HG02840 (cell line): ENCODE results near the gene CFAP57.
A peak's percentile ranks its signal among the peaks of the same experiment; 100 is the strongest.
"Not testable (repeated sequence)": the region's sequence is repeated elsewhere in the genome, so short reads cannot be mapped to it uniquely, and the experiment has no call there.

Experiments
- ATAC-seq: cut with Tn5 transposase; IDR thresholded peaks from one replicate; pipeline ENCODE4 v1.9.1; 2021; ENCODE audit warnings: mild to moderate bottlenecking, moderate library complexity, moderate number of reproducible peaks; ENCODE audit not compliant: unreplicated experiment, low FRiP score

The CFAP57 gene

GRCh38 chr1:43171876-43172526 lies at the start of gene CFAP57, which contains the start of gene EBNA1BP2:
CFAP57 (plus strand) TSS chr1:43172330; CDS start chr1:43172754, 424 bp downstream.
EBNA1BP2 (minus strand) TSS chr1:43172290; CDS start chr1:43172118, 172 bp downstream.
- ATAC-seq = peak; percentile 91

DNA sequence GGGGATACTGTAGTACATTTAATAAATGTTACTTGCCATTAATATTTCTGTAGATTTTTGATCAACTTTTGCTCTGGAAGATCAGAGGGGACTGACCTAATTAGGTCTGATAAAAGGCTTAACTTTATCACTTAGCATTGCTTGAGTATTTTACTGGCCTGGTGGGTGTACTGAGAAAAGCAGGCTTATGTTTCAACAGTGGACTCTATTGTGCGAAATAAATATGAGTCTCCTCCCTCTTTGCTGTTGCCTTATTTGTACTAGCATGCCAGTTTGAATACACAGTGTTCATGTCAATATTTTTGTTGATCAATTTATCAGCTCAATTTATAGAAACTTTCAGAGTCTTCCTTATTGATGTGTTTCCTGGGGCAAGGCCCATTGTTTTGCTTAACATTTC lies 49.1 kb upstream of the CFAP57 start:
- no peak for ATAC-seq

DNA sequence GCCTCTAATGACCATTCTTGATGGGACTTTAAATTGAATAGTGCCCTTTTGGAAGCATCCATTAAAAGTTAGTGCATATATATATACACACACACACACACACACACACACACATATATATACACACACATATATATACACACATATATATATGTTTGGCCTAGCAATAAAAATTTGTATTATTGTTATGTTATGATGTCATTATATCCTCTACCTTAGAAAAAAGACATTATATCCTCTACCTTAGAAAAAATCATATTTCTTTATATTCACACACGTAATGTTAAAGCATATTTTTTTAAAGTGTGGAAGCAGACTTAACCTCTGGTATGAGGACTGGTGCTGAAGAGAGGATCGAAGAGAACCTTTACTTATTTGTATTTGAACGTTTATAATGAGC lies 43.3 kb upstream of the CFAP57 start:
- ATAC-seq = no peak

DNA sequence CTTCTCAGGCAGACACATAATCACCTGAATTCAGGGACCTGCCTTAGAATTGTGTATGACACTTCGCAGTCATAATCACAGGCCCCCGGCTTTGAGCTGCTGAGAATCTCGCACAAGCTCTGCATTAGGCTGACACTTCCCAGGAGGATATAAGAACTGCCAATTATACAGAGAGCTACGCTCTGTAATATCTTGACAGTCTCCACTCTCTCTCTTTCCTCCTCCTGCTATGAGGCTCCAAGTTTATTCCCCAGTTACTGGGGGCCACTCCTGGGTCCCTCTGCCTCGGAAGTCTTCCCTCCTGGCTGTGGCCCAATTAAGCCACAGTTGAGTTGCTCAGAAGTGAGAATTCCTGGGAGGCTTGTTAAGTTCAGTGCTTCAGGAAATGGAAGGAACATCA lies 42.7 kb upstream of the CFAP57 start:
- ATAC-seq = no peak

- ATAC-seq = no peak
Observed at GRCh38 chr1:43134068-43134467, 38.1 kb upstream of the CFAP57 start.

DNA sequence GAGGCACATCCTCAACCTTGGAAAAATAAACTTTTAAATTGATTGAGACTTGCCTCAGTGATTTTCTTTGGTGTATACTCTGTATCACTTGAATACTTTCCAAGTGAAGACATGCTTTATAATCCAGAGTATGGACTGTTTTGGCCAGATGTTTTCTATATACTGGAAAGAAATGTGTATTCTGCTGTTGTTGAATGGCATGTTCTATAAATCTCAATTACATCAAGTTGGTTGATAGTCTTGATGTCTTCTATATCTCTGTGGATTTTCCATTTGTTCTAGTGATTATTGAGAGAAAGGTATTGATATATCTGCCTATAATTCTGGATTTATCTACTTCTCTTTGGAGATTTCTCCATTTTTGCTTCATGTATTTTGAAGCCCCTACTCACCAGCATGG lies 37.5 kb upstream of the CFAP57 start:
- ATAC-seq = no peak

GRCh38 chr1:43135857-43136781 lies 36.0 kb upstream of the CFAP57 start:
- no peak for ATAC-seq

GRCh38 chr1:43137445-43138052 lies 34.6 kb upstream of the CFAP57 start:
- ATAC-seq = no peak

- not testable (repeated sequence) for ATAC-seq
Observed at GRCh38 chr1:43139295-43139694, 32.8 kb upstream of the CFAP57 start.

GRCh38 chr1:43140010-43140409 lies 32.1 kb upstream of the CFAP57 start:
- ATAC-seq = no peak

DNA sequence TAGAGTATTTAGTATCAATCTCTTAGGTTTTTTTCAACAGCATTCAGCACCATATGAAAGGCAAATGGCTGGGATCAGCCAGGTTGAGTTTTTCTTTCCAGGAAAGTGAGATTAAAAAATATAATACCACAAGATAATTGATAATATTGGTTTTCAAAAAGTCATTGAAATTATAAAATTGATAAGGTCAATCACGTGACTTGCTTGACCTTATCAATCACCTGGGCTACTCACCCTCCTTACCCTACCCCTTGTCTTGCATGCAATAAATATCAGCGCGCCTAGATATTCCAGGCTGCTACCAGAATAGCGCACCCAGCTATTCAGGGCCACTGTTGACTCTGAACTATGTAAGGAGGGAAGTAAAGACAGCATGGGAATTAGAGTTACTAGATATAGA lies 31.5 kb upstream of the CFAP57 start:
- ATAC-seq = no peak

GRCh38 chr1:43143441-43143888 lies 28.7 kb upstream of the CFAP57 start:
- ATAC-seq = no peak

DNA sequence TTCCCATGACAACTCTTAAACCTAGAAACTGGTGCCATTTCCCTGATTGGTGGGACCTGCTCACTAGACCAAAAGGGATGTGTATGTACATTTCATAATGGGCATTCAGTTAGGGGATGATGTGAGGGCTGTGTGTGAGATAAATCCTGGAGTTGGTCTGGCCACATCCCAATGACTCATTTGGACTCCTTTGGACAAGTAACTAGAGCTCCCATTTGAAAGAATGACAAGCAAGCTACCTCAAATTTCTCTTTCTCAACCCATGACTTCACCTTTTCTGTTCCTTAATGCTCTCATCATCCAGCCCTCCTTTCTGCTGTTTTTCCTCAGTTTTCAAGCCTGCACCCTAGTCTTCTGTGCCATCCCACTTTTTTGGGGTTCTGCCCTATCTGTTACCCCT lies 27.9 kb upstream of the CFAP57 start:
- ATAC-seq = no peak

DNA sequence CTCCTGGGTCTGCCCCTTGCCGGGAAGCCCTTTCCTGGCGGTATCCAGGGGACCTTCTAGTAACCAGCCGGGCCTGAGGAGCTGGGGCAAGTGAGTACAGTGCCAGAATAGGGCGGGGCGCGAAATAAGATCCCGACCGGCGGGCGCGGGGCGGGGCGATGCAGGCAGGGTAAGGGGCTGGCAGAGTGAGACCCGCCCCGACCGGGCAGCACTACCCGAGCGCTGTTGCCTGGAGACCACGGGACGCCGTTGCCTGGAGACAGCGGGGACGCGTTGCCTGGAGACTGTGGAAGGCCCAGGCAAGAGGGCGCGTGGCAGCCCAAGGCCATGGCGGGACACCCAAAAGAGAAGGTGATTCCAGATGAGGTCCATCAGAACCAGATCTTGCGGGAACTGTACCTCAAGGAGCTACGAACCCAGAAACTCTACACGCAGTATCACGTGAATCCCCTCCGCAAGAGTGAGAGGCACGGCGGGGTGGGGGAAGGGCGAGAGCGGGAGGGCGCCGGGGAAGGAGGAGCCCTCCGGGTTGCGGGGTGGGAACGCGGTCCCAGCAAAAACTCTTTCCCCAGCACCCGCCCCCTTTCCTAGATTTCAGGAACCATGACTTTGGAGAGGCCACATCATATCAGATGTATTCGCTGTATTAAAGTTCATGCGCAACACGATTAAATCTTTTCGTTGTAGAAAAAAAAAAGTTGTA lies 24.4 kb upstream of the CFAP57 start:
- no peak for ATAC-seq

DNA sequence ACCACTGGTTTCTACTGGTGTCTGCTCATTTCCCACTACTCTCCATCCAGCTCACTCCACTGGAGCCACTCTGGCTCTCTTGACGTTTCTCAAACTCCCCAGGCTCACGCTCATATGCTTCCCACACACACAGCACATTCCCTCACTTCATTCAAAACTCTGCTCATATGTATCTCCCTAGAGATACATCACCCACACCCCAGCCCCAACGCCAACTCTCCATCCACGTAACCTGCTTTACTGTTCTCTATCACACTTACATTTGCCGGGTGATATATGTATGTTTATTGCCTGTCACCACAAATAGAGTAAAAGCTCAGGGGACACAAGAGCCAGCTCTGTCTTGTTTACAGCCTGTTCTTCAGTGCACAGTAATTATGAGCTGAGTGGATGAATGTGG lies 22.2 kb upstream of the CFAP57 start:
- no peak for ATAC-seq

DNA sequence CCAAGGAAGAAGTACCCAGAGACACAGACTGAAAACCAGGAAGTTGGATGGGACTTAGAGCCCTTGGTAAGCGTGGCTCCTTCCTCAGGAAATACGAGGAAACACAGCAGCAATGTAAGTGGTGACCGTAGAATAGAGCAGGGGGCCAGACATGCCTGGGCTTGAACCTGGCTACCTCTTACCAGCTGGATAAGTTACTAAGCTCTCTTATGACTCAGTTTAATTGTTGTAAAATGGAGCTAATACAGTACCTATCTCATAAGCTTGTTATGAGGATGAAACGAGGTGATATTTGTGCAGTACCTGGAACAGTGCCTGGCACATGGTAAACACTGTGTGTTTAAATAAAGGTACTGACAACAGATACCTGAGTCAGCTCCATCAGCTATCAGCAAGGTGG lies 19.3 kb upstream of the CFAP57 start:
- ATAC-seq = no peak

- no peak for ATAC-seq
Observed at GRCh38 chr1:43153443-43153842, 18.7 kb upstream of the CFAP57 start.

DNA sequence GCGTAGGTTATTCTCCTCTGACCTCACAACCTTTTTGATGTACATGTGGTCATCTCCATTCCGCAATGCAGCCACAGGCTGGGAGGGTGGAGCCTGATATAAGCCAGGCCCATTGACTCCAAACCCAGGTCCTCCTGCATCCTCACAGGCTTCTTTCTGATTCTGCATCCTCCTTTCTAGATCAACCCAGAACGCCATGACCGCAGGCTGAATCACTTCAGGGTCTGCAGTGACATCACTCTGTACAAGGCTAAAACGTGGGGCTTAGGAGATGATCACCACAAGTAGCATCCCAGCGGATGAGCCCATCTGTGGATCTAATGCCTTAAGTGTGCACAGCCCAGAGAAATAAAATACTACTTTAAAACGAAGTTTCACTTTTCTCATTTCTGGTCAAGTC lies 16.1 kb upstream of the CFAP57 start:
- ATAC-seq = no peak

GRCh38 chr1:43165162-43165561 lies 7.0 kb upstream of the CFAP57 start:
- ATAC-seq = no peak

- ATAC-seq = no peak
Observed at GRCh38 chr1:43165765-43166164, 6.4 kb upstream of the CFAP57 start.
